ENCODE results near the gene NME7.
"Not testable (repeated sequence)": the region's sequence is repeated elsewhere in the genome, so short reads cannot be mapped to it uniquely, and the experiment has no call there.

Gene NME7

DNA sequence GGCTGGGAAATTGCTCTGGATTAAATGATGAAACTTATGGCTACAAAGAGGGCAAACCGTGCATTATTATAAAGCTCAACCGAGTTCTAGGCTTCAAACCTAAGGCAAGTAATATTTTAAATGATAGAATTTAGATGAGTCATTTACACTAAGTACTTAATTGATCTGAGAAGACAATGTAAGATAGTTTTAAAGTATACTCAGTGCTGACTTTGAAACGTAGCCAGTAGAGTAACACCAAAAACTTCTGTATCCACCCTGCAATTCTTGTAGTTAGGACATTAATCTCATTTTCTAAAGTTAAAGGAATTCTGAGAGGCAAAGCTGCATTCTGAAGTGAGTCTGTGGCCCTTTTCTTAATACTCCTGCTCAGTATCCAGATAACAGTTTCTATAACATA is 240.3 kb downstream of the NME7 start:
- no peak for DNase-seq (ENCODE audit: low read depth in 3 of 3)

DNA sequence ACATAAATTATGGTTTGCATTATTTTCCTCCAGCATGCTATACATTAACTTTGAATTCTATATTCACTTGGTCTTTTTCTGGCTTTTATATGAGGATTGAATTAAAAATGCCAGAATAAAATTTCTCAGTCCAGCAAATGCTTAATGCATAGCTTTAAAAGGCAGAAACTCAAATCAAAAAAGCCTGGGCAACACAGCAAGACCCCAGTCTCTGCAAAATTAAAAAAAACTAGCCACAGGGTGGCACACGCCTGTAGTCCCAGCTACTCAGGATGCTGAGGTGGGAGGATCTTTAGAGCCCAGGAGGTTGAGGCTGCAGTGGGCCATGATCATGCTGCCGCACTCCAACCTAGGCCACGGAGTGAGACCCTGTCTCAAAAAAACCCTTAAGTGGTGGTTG is 241.3 kb downstream of the NME7 start:
- no peak for DNase-seq (ENCODE audit: low read depth in 3 of 3)

DNA sequence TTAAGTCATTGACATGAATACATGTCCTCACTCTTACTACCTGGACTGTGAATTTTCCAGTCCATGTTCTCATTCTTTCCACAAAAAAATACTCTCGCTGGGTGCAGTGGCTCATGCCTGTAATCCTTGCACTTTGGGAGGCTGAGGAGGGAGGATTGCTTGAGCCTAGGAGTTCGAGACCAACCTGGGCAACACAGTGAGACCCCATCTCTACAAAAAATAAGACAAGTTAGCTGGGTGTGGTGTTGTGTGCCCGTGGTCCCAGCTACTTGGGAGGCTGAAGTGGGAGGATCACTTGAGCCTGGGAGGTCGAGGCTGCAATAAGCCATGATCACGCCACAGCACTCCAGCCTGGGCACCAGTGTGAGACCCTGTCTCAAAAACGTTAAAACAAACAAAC is 242.0 kb downstream of the NME7 start:
- DNase-seq (ENCODE audit: low read depth in 3 of 3) = not testable (repeated sequence)

DNA sequence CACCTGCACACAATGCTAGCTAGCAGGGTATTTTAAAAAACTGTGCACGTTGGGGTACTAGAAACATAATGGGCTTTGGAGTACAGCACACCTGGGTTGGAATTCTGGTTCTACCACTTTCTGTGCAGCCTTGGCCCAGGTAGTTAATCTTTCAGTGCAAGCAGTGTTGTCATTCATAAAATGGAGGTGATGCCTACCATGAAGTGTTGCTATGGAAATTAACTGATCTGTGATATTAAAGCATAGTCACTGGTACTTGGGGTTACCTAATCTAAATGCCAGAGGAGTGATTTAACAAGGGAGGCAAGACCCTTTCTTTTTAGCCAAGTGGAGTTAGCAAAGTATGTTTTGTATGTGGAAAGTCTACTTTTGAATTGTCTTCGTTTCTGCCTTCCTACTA is 243.1 kb downstream of the NME7 start:
- no peak for DNase-seq (ENCODE audit: low read depth in 3 of 3)

DNA sequence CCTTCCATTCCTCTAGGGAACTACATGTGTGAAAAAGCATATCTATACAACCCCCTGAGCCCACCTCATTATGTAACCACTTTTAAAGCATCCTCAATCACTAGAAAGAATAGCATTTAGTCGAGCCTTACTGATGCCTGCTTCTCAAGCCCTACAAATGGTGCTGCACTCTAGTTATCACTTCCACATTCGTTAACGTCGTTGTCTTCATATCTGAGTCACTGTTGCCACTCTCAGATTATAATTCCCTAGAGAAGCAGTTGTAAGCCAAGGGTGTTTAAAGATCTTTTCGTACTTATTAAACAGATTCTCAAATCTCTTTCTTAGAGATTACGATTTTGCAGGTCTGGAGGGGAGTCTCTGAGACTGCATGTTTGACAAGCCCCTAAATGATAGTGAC is 244.6 kb downstream of the NME7 start:
- no peak for DNase-seq (ENCODE audit: low read depth in 3 of 3)

DNA sequence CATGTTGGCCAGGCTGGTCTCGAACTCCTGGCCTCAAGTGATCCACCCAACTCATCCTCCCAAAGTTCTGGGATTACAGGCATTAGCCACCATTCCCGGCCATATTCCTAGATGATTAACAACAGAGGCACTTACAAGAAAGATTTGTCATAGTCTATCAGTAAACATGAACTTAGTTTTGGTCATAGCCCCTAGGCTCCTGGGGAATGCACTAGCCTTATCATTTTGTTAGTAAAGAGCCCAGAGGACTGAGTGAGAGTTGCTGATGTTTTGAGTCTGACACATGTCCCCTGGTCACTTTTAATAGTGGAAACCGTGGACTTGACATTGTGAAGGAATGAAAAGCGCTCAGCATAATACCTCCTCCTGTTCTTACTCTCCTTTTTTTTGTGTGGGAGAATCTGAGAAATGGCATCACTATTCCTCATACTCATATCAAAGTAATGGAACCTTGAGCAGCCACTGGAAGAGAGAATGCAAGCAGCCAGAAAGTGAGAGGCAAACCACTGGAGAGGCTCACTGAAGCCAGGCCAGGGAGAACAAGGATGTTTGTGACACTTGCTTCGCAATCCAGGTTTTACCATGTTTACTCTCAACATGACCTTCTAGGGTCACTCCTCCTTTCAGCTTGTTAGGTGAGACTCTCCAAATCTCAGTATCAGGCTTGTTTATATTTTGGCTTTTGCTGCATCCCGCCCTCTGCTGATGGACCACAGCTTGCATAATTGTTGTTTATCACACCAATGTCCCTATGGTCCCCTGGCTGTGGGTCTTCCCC is 246.3 kb downstream of the NME7 start:
- no peak for DNase-seq (ENCODE audit: low read depth in 3 of 3)

DNA sequence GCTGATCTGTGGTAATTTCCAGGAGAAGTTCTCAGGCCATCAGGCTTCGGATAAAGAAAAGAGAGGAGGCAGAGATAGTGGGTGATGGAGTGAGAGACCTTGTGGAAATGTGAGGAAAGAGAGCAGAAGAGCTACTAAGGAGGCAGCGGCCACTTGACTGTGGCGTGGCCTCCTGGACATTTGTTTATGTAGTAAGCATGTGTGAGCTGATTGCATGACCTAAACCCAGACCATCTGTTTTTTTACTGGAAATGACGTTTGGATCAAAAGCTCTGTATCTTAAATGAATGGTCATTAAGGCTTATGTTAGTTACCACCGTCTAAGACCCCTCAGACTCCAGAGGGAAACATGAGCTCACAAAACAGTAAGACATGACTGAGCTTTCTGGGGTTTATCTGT is 247.5 kb downstream of the NME7 start:
- DNase-seq (ENCODE audit: low read depth in 3 of 3) = no peak

DNA sequence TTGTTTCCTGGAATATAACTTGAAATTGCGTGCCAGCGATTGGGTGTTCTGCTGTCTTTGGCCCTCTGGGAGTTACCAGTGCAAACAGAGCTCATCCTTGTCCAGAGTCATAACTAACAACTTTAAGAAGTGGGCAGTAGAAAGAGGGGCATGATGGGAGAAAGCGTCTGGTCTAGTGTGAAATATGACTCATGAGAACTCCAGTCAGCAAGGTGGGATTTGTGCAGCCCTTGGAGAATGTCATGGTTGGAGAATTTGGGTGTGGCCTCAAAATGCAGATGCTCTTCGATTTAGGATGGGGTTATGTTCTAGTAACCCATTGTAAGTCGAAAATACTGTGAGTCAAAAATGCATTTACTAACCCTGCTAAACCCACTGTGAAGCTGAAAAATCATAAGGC is 248.2 kb downstream of the NME7 start:
- no peak for DNase-seq (ENCODE audit: low read depth in 3 of 3)

DNA sequence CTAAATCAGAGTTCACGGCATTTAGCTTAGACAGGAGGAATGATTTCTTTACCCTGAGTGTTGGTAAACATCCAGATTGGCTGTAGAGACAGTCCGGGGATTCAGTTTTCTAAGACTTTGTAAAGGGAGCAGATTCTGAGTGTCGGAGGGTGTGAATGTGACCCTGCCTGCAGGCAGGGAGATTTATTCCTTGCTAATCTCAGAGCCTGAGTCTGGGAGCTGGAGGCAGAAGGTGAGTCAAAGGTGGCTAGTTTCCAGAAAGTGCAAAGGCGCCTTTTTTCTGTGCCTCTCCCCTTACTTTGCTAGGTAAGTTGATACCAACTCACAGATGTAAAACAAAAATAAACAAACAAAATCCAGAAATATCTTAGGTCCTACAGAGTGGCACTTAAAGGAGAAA is 249.4 kb downstream of the NME7 start:
- DNase-seq (ENCODE audit: low read depth in 3 of 3) = no peak

DNA sequence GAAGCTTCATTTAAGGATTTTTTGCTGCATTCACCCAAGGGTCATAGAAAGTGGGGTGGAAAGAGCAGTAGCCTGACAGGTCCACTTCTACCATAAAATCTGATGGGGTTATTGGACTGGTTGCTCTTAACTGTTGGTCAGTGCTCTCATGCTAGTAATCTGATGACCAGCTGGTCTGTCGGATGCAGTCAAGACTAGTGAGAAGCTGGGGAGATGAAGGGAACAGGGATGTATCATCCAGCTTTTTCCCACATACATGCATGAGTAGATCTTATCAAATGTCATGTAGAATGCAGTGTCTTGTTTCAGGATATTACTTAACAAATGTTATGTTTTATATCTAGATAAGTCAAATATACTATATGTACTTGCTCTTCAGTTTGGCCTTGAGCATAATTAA is 250.0 kb downstream of the NME7 start:
- no peak for DNase-seq (ENCODE audit: low read depth in 3 of 3)

DNA sequence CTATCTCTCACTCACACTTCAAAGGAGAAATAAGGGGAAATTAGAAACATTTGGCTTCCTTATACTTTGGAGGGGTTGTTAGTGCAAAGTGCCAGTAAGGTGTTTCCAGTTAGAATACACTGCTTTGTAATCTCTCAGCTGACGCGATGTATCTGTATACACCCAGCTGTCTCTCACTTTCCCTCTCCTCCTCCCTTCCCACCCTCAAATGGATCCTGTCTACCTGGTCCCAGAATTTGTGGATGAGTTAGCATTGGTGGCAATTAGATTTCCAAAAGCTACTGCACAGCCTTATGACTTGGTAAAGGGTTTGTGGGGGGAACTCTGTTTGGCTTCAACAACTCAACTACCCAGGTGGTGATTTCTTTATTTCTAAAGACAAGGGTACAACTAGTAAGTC is 250.6 kb downstream of the NME7 start:
- no peak for DNase-seq (ENCODE audit: low read depth in 3 of 3)

DNA sequence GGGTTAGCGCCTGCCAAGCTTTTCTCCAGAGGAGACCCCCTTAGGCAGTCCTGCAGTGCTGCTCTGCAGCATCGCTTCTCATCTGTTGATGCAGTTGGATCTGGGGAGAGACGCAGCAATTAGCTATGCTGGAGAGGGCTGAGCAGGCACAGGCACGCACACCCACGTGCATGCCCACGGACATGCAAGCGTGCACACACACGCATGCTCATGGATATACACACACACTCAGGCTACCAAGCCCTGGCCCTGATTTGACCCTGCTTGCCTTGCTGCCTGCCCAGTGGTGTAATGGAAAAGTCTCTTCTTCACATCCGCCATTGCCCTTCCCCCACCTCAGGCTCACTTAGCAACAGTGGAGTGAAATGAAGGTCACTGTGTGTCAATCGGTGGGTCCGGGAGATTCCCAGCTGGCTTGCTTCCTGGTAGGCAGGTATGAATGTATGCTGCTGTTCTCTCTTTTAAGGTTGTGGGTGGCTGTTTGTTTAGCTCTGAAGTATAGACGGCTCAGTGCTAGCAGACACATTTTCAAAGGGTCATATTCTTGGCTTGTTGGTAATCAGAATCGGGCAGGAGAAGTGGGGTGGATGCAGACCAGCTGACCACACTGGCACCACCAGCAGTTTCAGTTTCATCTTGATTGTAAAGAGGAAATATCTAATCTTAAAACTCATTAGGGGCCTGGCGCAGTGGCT is 251.6 kb downstream of the NME7 start:
- DNase-seq (ENCODE audit: low read depth in 3 of 3) = no peak

DNA sequence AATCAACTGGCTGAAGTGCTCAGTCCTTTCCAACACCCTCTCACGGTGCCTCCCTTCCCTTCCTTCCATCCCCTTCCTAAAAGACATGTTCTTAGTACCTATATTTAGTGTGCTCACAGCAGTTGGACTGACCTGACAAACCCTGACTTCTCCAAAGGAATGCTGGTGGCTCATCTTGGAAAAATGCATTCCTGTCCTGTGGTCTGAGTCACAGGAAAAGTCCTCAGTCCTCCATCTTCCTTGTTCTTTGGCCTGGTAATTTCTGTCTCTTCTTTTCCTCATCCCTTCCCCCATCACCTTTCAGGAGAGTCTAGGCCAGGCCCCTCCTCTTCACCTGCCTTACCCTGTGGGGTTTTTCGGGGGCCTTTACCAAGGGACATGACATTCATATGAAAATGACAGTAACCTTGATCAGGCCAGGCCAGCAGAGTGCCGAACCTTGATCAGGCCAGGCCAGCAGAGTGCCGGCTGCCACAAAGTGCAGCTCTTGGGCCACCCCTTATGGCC is 253.9 kb downstream of the NME7 start:
- no peak for DNase-seq (ENCODE audit: low read depth in 3 of 3)

DNA sequence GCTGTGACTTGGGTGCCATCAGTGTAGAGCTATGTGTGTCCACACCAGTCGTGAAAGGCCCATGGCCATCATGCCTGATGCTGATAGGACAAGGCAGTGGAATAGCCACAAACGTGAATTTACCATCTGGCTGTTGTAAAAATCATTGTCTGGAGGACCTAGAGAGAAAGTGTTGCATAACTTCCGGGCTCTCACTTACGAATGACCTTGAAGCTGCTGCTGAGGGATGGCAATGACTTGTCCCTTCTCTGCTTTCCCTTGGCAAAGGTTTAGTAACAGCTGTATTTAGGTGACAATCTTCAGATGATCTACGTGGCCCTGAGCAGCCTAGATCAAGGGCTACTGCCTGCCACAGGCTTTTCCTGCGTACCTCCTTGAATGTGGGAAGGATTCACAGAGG is 255.4 kb downstream of the NME7 start:
- DNase-seq (ENCODE audit: low read depth in 3 of 3) = no peak

DNA sequence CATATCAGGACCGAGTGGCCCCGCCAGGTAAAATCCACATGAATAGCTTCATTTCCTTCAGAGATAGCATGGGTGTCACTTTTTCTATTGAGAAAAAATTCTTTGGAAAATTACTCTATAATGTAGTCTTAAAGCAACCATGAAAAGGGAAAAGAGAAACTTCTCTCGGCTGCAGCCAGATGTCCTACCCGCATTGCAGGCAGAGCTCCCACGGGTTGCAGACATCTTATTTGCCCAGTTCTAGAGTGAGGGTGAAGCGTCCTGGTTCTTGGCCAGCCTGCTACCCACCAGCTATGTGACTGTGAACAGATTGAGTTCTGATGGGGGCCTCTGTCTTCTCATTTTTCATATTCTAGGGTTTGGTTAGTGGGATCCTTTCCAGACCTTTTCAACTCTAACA is 256.1 kb downstream of the NME7 start:
- no peak for DNase-seq (ENCODE audit: low read depth in 3 of 3)

DNA sequence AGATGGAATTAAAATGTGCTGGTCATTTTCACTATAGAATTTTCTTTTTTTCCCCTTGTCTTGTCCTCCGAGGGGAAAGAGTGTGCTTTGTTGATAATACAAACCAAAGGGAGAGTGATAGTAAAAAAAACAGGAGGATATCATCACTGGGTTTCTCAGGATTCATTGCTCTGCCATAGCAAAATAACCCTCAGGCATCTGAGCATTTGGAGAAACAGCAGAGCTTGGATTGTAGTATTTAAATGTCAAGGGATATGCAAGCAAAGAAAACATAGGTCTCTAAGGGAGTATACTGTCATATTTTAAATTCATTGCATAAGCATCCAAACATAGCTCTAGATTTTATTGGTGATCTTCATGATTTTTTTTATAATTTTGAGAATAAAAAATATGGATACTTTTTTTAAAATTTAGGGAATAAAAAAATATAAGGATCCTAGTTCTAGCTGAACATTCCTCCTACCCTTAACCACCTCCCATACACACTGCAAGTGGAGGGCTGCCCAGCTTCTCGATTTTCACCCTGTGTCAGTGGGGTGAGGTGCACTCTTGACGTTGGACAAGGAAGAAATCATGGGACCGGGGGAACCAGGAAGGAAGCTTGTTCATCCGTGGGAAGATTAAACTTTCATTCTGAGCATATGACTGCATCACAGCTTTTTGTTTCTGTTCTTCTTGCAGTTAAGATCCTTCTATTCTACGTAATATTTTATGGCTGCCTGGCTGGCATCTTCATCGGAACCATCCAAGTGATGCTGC is 256.7 kb downstream of the NME7 start:
- no peak for DNase-seq (ENCODE audit: low read depth in 3 of 3)

DNA sequence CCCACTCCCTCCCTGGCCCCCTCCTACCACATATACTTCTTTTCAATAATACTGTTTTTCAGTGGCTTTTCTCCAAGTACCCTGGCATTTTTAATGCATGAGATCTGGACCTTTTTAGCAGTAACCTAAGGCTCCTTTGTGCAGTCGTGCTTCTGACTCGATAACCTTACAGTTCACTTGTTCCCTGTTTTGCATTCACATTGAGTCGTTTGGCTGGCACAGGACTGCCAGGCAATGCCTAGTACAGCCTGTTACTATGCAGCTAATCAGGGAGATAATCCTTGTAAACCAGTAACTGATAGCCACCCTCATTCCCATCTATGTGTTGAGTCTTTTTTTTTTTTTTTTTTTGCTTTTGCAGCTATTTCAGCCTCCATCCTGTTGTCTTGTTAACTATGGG is 257.4 kb downstream of the NME7 start:
- DNase-seq (ENCODE audit: low read depth in 3 of 3) = no peak

DNA sequence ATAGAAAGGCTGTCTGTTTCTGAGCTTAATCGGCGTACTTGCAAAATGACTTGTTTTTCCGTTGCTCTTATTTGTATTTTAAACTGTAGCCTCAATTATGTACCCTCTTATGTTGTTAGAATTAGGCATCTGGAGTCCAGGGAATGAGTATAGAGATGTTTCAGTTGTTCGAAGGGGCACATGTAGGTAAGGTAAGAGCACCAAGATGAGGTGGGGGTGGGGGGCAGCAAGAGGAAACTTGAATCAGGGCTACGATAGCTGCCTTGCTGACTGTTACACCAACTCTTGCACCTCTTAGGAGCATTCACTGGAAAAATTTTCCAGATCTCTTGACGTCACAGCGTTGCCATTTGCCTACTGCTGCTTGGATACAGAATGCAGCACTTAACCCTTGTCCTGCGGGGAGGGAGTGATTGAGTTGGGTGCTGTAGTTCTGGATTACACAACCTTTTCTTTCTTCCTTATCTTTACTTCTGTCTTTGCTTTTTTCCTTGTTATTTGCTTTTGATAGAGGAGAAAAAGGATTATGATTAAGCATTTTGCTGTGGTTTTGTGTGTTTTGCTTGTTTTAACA is 257.9 kb downstream of the NME7 start:
- no peak for DNase-seq (ENCODE audit: low read depth in 3 of 3)

DNA sequence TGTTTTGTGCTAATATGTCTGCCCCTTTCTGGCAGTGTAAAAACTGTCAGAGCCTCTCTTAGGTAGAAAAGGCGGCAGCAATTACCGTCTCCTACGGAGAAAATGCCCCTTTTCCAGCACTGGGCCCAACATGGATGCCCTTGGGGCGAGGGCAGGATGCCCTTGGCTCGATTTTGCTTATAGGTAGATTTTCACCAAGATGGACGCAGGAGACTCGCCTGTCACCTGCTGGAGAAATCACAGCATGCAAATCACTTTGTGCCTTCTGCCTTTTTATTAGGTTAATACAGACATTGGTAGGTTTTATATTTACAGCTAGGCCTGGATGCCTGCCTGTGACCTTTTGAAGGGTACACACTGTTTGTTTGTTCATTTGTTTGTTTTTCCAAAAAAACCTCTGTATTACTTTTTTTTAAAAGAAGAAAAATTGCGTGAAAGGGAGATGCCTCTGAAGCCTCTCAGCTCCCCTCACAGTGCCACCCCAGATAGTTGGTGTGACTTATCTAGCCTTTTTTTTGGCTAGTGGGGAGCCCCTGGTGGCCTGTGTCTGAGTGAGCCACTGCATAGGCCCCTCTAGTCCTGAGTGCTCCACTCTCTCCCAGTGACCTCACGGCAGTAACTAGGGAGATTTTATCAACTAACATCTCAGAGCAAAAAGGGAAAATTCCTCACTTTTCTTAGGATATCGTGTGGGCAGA is 258.6 kb downstream of the NME7 start:
- DNase-seq (ENCODE audit: low read depth in 3 of 3) = no peak

DNA sequence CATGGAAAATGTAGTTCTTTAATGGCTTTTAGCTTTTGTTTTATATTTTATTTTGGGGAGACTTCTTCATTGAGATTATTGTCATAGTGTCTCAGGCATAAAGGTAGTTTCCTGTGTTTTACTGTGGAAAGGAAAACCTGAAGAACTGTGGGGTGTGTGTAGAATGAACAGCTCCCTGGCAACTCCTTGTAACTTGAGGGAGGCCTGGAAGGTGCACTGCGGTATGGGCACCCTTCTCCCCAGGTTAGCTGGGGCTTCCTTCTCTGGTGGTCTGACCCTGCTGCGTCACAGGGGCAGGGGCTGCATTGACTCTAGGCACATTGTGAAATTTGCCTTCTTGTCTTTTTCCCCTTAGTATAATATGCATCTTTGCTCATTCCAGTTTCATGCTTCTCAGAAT is 259.4 kb downstream of the NME7 start:
- no peak for DNase-seq (ENCODE audit: low read depth in 3 of 3)

DNA sequence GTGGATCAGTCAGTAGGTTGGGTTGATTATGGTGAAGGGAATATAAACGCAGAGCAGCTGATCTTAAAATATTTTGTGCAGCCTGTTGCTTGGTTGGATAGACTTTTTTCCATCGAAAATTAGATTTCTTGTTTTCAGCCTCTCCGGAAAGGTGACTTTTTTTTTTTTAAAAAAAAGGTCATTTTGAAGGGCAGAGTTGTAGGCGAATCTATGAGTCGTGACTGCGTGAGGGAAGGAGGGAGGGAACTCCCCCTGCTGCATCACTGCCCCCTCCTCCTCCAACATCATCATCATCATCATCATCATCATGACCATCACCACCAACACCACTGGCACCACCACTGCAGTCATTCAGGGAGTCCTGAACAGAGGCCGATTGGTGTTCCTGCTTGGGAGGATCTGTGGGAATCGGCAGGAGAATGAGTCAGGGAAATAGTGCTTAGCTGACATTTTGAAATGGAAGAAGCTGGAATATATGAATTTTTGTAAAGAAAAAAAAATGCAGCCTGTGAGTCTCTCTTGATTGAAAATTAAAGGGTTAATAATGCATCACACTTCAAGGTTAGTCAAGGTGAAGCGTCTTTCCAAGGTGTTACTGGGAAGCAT is 259.9 kb downstream of the NME7 start:
- DNase-seq (ENCODE audit: low read depth in 3 of 3) = peak in 1 of 3 donors; percentile 23

All from stimulated activated CD4-positive, alpha-beta T cell treated with anti-CD3 and anti-CD28 coated beads, TNF-alpha, amount 100 ng/mL, for 48 hours (primary cell).